Muscle of arm (tissue), 12 donors: ENCODE measurements around the gene KCNQ1. TPM values are rescaled to one million over a fixed set of nuclear protein-coding genes. Genes with fewer than 3 reads are reported as not detected.

Experiments
- DNase-seq: peaks from one replicate; pipeline ENCODE4 v3.0.0-alpha.2; 2013
- polyA plus RNA-seq, 12 donors: library from polyadenylated mRNA; unstranded; fragments of 120-200 nt; gene quantifications; one replicate each; pipeline ENCODE4 v1.2.1, GENCODE V29; 2013; ENCODE audit not compliant: insufficient read length in 12 of 12

Gene KCNQ1
- polyA plus RNA-seq, 12 donors = 1.3 to 2.5 (median 2.0) TPM; not detected in 2

DNA sequence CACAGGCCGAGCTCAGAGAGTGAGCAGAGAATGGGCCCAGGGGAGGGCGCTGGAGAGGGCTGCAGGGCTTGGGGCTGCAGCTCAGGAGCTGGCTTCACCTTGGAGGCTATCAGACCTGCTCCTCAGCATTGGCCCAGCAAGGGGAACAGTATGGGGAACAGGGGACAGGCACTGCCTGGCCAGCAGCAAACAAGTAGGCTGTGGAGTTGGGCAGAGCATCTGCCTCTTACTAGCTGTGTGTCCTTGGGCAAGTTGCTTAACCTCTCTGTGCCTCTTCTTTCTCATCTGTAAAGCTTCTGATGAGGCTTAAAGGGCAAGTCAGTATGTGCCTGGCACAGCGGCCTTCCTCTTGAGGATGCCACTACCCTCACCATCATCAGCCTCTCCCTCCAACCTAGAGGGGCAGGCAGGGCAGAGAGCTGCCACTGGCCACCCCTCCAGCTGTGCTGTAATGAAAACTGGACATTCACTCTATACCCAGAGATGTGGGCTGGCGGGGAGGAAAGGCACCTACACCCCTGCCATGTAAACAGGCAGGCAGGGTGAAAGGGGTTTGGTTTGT, 448.2 kb downstream of the KCNQ1 start:
- DNase-seq = no peak

DNA sequence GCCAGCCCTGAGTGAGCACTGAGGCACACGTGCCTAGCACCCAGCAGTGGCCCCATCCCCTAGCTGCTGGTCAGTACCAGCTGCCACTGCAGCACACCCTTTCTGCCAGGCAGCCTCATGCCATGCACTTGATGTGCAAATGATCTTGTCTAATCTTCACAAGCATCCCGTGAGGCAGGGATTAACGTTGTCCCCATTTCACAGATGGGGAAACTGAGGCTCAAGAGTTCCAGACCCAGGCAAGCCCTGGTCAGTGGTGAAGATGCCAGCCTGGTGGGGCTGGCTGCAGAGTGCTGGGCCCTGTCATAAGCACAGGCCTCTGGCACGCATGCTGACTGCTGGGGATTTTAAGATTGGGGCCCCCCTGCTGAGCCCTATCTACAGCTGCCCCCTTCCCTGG, 449.1 kb downstream of the KCNQ1 start:
- DNase-seq = no peak

DNA sequence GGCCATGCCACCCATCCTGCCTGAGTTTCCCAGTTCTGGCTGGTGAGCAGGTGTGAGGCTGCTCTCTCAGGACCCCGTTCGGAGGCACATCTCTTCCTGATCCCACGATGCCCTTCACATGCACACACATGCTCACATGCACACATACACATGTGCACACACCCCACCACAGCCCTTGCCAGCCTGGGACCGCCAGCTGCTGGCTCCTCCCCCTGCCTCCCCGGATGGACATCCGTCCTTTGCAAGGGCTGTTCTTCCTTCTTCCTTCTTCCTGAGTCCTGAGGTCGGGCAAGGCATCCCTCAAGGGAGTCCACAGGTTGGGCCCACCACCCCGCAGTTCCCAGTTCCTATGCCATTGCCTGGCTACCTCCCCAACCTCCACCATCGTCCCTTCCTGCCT, 451.2 kb downstream of the KCNQ1 start:
- DNase-seq = no peak

DNA sequence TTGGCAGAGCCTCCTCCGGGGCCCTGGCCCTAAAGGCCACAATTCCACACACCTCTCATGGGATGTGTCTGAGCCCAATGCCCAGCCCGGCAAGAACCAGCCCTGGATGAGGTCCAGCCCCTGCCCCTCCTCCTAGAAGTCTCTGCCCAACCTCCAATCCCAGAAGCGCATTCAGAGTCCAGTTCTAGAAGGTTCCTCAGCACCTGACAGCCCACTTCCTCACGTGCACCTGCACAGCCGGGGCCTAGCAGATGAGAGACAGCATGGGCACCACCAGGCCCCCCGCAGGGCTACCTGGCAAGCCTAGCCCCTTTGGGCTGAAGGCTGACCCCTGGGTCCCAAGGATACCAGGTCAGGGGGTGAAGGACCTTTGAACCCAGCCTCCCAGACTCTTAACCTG, 452.2 kb downstream of the KCNQ1 start:
- DNase-seq = no peak

DNA sequence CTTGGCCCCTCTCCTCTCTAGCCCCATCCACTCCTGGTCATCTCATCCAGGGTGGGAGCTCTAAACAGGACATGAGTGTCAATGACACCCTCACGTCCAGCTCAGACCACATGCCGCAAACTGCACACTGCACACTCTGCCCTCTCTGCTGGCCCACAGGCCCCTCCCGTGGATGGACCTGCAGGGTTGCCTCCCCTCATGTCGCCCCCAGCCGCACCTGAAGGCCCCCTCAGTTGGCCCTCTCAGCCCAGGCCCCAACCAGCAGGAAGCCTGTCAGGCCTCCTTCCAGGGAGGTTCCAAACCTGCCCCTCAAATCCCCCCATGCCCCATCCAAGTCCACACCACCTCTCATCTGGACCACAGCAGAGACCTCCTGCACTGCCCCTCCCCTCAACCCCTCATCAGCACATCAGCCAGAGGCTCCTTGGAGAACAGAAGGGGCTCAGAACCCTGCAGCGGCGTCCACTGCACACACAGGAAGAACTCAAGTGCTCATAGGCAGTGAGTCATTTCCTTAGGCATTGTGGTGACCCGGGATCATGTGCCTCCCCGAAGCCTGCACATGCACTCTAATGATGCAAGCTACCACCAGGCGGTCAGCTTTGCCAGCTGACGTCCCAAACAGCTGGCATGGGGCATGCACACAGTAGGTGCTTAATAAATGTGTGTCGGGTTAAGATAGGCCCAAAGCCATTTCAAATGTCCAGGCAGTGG, 453.7 kb downstream of the KCNQ1 start:
- no peak for DNase-seq

Other genes with a start within 250 kb of the KCNQ1 start
- gene ASCL2, start 174.4 kb upstream of the KCNQ1 start, polyA plus RNA-seq = 1 to 10 TPM in 1 of 12 donors, under 1 TPM in 7, not detected in 4; 0.08 to 1.0 (median 0.15) TPM
- 1 to 10 TPM in 11 of 12 donors, not detected in 1; 1.0 to 9.1 (median 3.1) TPM for gene C11orf21, start 143.1 kb upstream of the KCNQ1 start, polyA plus RNA-seq
- gene TSPAN32, start 143.0 kb upstream of the KCNQ1 start, polyA plus RNA-seq = 1 to 10 TPM in 10 of 12 donors, not detected in 2; 1.8 to 6.4 (median 3.9) TPM
- gene CD81, start 67.7 kb upstream of the KCNQ1 start, polyA plus RNA-seq = 100 to 1,000 TPM; 322 to 577 (median 435) TPM
- 10 to 100 TPM in 11 of 12 donors, not detected in 1; 15.1 to 29.2 (median 17.7) TPM for gene TSSC4, start 44.3 kb upstream of the KCNQ1 start, polyA plus RNA-seq
- gene TRPM5, start 494 bp upstream of the KCNQ1 start, polyA plus RNA-seq = under 1 TPM in 5 of 12 donors, not detected in 7; 0.03 to 0.08 (median 0.05) TPM